WERI-Rb-1 (cell line): ENCODE results near the gene SMARCA4.

Source experiments
- DNase-seq: peaks from one replicate; pipeline ENCODE4 v3.0.0-alpha.2; 2020
- H3K27ac ChIP-seq: fragments of 250-450 bp; sonication (Bioruptor Pico); 2 replicates; pipeline ENCODE4 v1.5.1; 2020; ENCODE audit warnings: mild to moderate bottlenecking, moderate library complexity
- H3K27me3 ChIP-seq: fragments of 250-450 bp; sonication (Bioruptor Pico); 2 replicates; pipeline ENCODE4 v1.5.1; 2021; ENCODE audit warnings: mild to moderate bottlenecking, low read depth, moderate library complexity; ENCODE audit not compliant: insufficient read depth, severe bottlenecking
- H3K36me3 ChIP-seq: fragments of 250-450 bp; sonication (Bioruptor Pico); 2 replicates; pipeline ENCODE4 v1.5.1; 2020; ENCODE audit warnings: mild to moderate bottlenecking, moderate library complexity
- H3K4me3 ChIP-seq: 2 replicates; pipeline ENCODE4 v1.5.1; 2011; ENCODE audit warnings: low read depth, mild to moderate bottlenecking, control low read depth, low read length
- H3K9me3 ChIP-seq: fragments of 250-450 bp; sonication (Bioruptor Pico); 2 replicates; pipeline ENCODE4 v1.5.1; 2021; ENCODE audit warnings: mild to moderate bottlenecking, moderate library complexity; ENCODE audit not compliant: severe bottlenecking
- TF ChIP-seq, protein P1 (sequence below): IDR thresholded peaks from 2 replicates; pipeline ENCODE4 v1.5.1; 2011; ENCODE audit warnings: low read depth, mild to moderate bottlenecking, control low read depth, inconsistent platforms, low read length

The SMARCA4 gene

DNA sequence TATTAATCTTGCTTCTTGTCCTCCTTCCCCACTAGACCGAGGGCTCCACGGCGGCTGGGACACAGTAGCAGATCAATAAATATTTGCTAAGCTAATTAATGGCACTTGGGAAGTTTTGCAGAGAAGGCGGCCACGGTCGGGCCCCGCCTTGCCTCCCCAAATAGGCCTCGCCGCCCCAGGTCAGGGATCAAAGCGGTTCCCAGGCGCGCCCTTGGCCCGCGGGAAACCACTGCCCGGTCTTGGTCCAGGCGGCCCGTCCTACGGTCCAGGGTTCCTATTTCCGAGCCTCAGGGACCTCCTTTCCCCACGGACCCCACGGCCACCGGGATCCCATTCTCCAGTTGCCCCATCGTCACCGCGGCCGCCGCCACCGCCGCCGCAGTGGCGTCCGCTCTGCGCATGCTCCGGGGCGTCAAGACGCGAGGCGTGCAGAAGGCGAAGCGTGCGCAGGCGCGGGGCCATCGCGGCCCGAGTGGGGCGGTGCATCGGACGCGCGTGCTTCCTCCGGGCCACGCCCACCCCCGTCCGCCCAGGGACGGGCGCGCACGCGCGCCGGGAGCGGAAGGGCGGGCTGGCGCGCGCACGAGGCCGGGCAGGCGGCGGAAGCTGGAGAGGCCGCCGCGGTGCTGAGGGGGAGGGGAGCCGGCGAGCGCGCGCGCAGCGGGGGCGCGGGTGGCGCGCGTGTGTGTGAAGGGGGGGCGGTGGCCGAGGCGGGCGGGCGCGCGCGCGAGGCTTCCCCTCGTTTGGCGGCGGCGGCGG lies at the start of gene SMARCA4:
TSS of gene SMARCA4 (plus strand) at position 717 of the 759 bp plus-strand sequence. CDS start 23,122 bp downstream, outside the sequence.
- H3K27ac ChIP-seq: peak within 1 kb of the TSS; percentile 95
- TF ChIP-seq, protein P1, sequence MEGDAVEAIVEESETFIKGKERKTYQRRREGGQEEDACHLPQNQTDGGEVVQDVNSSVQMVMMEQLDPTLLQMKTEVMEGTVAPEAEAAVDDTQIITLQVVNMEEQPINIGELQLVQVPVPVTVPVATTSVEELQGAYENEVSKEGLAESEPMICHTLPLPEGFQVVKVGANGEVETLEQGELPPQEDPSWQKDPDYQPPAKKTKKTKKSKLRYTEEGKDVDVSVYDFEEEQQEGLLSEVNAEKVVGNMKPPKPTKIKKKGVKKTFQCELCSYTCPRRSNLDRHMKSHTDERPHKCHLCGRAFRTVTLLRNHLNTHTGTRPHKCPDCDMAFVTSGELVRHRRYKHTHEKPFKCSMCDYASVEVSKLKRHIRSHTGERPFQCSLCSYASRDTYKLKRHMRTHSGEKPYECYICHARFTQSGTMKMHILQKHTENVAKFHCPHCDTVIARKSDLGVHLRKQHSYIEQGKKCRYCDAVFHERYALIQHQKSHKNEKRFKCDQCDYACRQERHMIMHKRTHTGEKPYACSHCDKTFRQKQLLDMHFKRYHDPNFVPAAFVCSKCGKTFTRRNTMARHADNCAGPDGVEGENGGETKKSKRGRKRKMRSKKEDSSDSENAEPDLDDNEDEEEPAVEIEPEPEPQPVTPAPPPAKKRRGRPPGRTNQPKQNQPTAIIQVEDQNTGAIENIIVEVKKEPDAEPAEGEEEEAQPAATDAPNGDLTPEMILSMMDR: no peak

GRCh38 chr19:10911579-10912363 lies 49.1 kb upstream of the SMARCA4 start:
- TF ChIP-seq, protein P1: no peak
- H3K27me3 ChIP-seq: no peaks in the 10 kb centered on the region
- H3K27ac ChIP-seq: peak overlapping the region; percentile 40
- H3K4me3 ChIP-seq: no peak overlapping the region
- DNase-seq: no peak
- H3K36me3 ChIP-seq: peaks cover 87% of the 10 kb centered on the region
- H3K9me3 ChIP-seq: no peaks in the 10 kb centered on the region

More for the DNA sequence above, at the start of gene SMARCA4:
- Histone ChIP-seq H3K4me3 (peak within 1 kb of the TSS; percentile 81), H3K9me3 (no peaks in the 10 kb centered on the region), H3K36me3 (peaks cover 13% of the 10 kb centered on the region), H3K27me3 (no peaks in the 10 kb centered on the region)
- peak; percentile 95 for DNase-seq

DNA sequence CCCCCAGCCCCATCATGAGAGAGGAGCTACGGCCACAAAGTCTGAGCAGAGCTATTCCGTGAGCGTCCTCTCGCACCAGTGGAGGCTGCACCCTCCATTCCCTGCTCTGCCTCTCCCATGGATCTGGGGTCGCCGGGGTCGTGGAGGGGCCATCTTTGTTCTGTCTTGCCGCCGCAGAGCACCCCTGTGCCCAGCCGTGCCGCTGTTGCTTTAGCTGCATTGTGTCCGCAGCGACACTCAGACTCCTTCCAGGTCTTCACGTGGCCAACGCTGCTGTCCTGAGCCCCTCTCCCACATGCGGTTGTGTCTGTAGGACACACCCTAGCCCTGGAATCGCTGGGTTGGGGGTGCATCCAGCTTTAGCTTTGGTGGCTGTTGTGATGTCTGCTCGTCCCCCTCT lies 48.2 kb upstream of the SMARCA4 start:
- no peak for DNase-seq
- H3K27ac ChIP-seq: no peak overlapping the region
- H3K4me3 ChIP-seq: no peak overlapping the region
- no peaks in the 10 kb centered on the region for H3K9me3 ChIP-seq
- TF ChIP-seq, protein P1: no peak
- peaks cover 85% of the 10 kb centered on the region for H3K36me3 ChIP-seq
- H3K27me3 ChIP-seq: no peaks in the 10 kb centered on the region

GRCh38 chr19:10913716-10914340 lies 47.0 kb upstream of the SMARCA4 start:
- Histone ChIP-seq H3K27ac (peak overlapping the region; percentile 82), H3K4me3 (no peak overlapping the region), H3K27me3 (no peaks in the 10 kb centered on the region), H3K9me3 (no peaks in the 10 kb centered on the region), H3K36me3 (peaks cover 75% of the 10 kb centered on the region)
- TF ChIP-seq, protein P1: no peak
- DNase-seq: no peak

DNA sequence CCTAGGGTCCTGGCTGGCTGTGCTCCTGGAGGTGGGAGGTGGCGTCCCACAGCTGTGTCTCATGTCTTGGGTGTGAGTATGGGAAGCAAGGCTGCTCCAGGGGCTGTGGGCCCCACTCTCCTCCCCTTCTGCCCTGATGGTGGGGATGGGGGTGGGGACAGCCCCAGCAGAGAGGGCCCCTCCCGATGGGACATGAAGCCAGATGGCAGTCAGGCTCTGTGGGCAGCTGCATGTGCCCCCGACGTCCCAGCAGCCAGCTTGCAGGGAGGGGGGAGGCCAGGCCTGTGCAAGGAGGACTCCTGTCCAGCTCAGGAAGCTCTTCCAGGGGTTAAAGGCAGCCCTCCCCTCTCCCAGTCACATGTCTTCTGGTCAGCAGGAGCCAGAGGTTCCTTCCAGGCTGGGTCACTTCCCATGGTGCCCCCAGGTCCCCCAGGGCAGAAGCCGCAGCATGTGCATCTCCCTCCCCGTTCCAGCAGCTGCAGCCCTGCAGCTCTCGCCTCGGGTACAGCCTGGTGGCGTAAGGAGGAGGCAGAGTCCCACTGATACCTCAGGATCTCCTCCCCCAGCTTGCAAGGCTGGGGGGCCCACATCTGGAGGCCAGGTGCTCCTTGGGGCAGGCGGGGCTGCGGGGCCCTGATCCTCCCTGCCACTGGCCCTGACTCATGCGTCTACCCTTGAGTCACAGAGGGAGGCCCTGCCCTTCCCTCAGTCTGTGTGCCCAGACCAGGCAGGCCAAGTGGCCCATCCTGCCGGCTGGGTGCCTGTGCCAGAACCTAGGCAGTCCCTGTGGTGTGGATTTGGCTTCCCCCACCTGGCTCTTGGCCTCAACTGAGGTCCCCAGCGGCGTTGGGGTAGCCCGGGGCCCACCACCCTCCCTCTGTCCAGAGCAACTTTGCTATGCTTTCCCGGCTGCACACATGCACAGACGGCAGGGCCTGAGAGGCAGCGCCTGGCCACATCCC lies 45.4 kb upstream of the SMARCA4 start:
- peaks cover 78% of the 10 kb centered on the region for H3K36me3 ChIP-seq
- H3K4me3 ChIP-seq: no peak overlapping the region
- H3K9me3 ChIP-seq: no peaks in the 10 kb centered on the region
- TF ChIP-seq, protein P1: no peak
- H3K27me3 ChIP-seq: no peaks in the 10 kb centered on the region
- peak overlapping the region; percentile 82 for H3K27ac ChIP-seq
- DNase-seq: peak; percentile 78
